HepG2 (cell line): ENCODE measurements around the gene PAIP1. TPM values are rescaled to one million over a fixed set of nuclear protein-coding genes. Genes with fewer than 3 reads are reported as not detected.

Source experiments
- ATAC-seq: fragments of 200-7000 bp; cut with Tn5 transposase; 3 replicates; pipeline ENCODE4 v1.9.1; 2020; ENCODE audit warnings: mild to moderate bottlenecking, moderate library complexity
- BruUV-seq: library from RNA; stranded (reverse); fragments of 400-500 nt; replicated peaks from 2 replicates; lab custom pipeline; 2021; lab: Mats Ljungman, UMichigan
- CTCF ChIA-PET: fragments of 300-600 bp; formaldehyde crosslinking; extraction: SDS; loops from one replicate; lab custom pipeline; 2021; ENCODE audit warnings: low total read pairs, inconsistent platforms, low intra/inter-chr PET ratio; lab: Yijun Ruan, JAX
- POLR2A ChIA-PET: fragments of 350-600 bp; sonication (Branson Sonifier 250); formaldehyde crosslinking; loops from one replicate; lab custom pipeline; 2020; ENCODE audit warnings: antibody characterized with exemption, inconsistent platforms; lab: Yijun Ruan, JAX
- DNase-seq: peaks from one replicate; pipeline ENCODE4 v3.0.0-alpha.2; 2015; ENCODE audit warnings: low spot score
- FAIRE-seq: peaks from 3 replicates; lab custom pipeline; 2011; peaks lifted over from hg19 to GRCh38; lab: Jason Lieb, UNC
- H2AFZ ChIP-seq: one replicate; pipeline ENCODE4 v1.6.1; 2011; ENCODE audit warnings: low read length, inconsistent platforms
- H3K27ac ChIP-seq: fragments of 300-600 bp; 3 replicates; pipeline ENCODE4 v1.8.0; 2011; ENCODE audit warnings: mixed run types, mild to moderate bottlenecking, mixed read lengths, low read length, inconsistent platforms; ENCODE audit not compliant: insufficient read depth; ENCODE audit errors: extremely low read length
- H3K27me3 ChIP-seq, 2 experiments: fragments of 200-600 bp in 1 of 2; 2 replicates in 1 of 2; 3 replicates in 1 of 2; pipeline versions ENCODE4 v1.6.0 to v1.8.0; 2011; ENCODE audit warnings: low read length in 2 of 2, mild to moderate bottlenecking in 2 of 2, moderate library complexity in 2 of 2, inconsistent platforms in 1 of 2; ENCODE audit not compliant: insufficient read depth in 2 of 2, control insufficient read depth in 1 of 2
- H3K36me3 ChIP-seq, 2 experiments: fragments of 200-600 bp in 1 of 2; replicated peaks in 1 of 2; 2 replicates in 1 of 2; 3 replicates in 1 of 2; pipeline versions ENCODE4 v1.5.1 to v1.8.0; 2011; ENCODE audit warnings: low read length in 2 of 2, inconsistent platforms in 1 of 2; ENCODE audit not compliant: insufficient read depth in 2 of 2, control insufficient read depth in 1 of 2
- H3K4me1 ChIP-seq: 2 replicates; pipeline ENCODE4 v1.5.1; 2012; ENCODE audit warnings: low read length, inconsistent platforms; ENCODE audit not compliant: insufficient read depth
- H3K4me2 ChIP-seq: 2 replicates; pipeline ENCODE4 v1.6.0; 2011; ENCODE audit warnings: low read depth, low read length, inconsistent platforms
- H3K4me3 ChIP-seq, 3 experiments: fragments of 200-600 bp in 1 of 3; sonication (generic), shearing (Covaris generic) in 1 of 3; replicated peaks in 1 of 3; 2 replicates each; pipeline ENCODE4 v1.5.1; 2011 to 2016; ENCODE audit warnings: low read length in 3 of 3, inconsistent platforms in 2 of 3, low read depth in 2 of 3, mild to moderate bottlenecking in 2 of 3, control low read depth in 1 of 3, mixed read lengths in 1 of 3; ENCODE audit not compliant: insufficient read depth in 1 of 3
- H3K79me2 ChIP-seq: one replicate; pipeline ENCODE4 v1.6.1; 2011; ENCODE audit warnings: low read length, inconsistent platforms; ENCODE audit not compliant: insufficient read depth
- H3K9ac ChIP-seq: 2 replicates; pipeline ENCODE4 v1.6.0; 2011; ENCODE audit warnings: mild to moderate bottlenecking, low read depth, low read length, inconsistent platforms; ENCODE audit not compliant: insufficient read depth
- H3K9me3 ChIP-seq: 2 replicates; pipeline ENCODE4 v1.5.1; 2012; ENCODE audit warnings: mild to moderate bottlenecking, low read length
- H4K20me1 ChIP-seq: 2 replicates; pipeline ENCODE4 v1.6.0; 2011; ENCODE audit warnings: inconsistent platforms, mild to moderate bottlenecking, low read length, moderate library complexity; ENCODE audit not compliant: insufficient read depth
- AGO2 ChIP-seq: fragments of 200-400 bp; formaldehyde crosslinking; optimal IDR thresholded peaks from 2 replicates; pipeline ENCODE3; 2017; ENCODE audit warnings: mild to moderate bottlenecking, low read depth, low read length, moderate library complexity
- CEBPG ChIP-seq: IDR thresholded peaks from 2 replicates; pipeline ENCODE4 v1.6.1; 2016
- ESRRA ChIP-seq: sonication (generic); formaldehyde crosslinking; IDR thresholded peaks from 2 replicates; pipeline ENCODE4 v1.5.1; 2020; ENCODE audit warnings: mild to moderate bottlenecking, low read depth, missing genetic modification reagents
- GTF2F1 ChIP-seq: fragments of 150-350 bp; IDR thresholded peaks from 2 replicates; pipeline ENCODE4 v1.6.1; 2014; ENCODE audit warnings: low read length
- POLR2A ChIP-seq, 2 experiments: IDR thresholded peaks; 2 replicates each; pipeline ENCODE4 v1.6.1; 2011; ENCODE audit warnings: low read depth in 2 of 2, low read length in 2 of 2, mild to moderate bottlenecking in 1 of 2, moderate library complexity in 1 of 2; ENCODE audit not compliant: insufficient read depth in 1 of 2
- SCMH1 ChIP-seq: sonication (generic); formaldehyde crosslinking; IDR thresholded peaks from 2 replicates; pipeline ENCODE4 v1.9.0; 2021; ENCODE audit warnings: missing genetic modification reagents, mild to moderate bottlenecking, borderline replicate concordance
- ZNF121 ChIP-seq: sonication (generic); formaldehyde crosslinking; IDR thresholded peaks from 2 replicates; pipeline ENCODE4 v1.5.0; 2020; ENCODE audit warnings: mild to moderate bottlenecking, missing genetic modification reagents
- ZNF292 ChIP-seq: sonication (generic); formaldehyde crosslinking; IDR thresholded peaks from 2 replicates; pipeline ENCODE4 v1.8.1; 2022; ENCODE audit warnings: mild to moderate bottlenecking, low read depth, missing genetic modification reagents, borderline replicate concordance
- ZNF616 ChIP-seq: sonication (generic); formaldehyde crosslinking; IDR thresholded peaks from 2 replicates; pipeline ENCODE4 v1.5.0; 2020; ENCODE audit warnings: low read depth, mild to moderate bottlenecking, missing genetic modification reagents
- ZNF660 ChIP-seq: sonication (generic); formaldehyde crosslinking; IDR thresholded peaks from 2 replicates; pipeline ENCODE4 v1.5.1; 2020; ENCODE audit warnings: mild to moderate bottlenecking, low read depth, missing genetic modification reagents, borderline replicate concordance
- WGBS: methylation state at CpG from one replicate; pipeline ENCODE4 v1.1.6; 2017; ENCODE audit warnings: low lambda C conversion rate; 5-methylcytosine and 5-hydroxymethylcytosine counted together
- in situ Hi-C: cut with HindIII; loops from 2 replicates; pipeline ENCODE4 v1.10.0; 2017; ENCODE audit warnings: low pct_unique_long_range_greater_than_20kb; ENCODE audit not compliant: extremely low pct_ligation_motif_present
- intact Hi-C: fragments of 100-400 bp; cut with micrococcal nuclease; formaldehyde crosslinking; loops from one replicate; pipeline ENCODE4 v1.10.0; 2022; ENCODE audit not compliant: unreplicated experiment
- polyA plus RNA-seq, 8 experiments: library from polyadenylated mRNA; depleted of rRNA in 3 of 8; stranded (reverse) in 7 of 8; unstranded in 1 of 8; fragments of >200 nt; fragmentation: Illumina TruSeq in 4 of 8; extraction: Trizol in 4 of 8; gene quantifications; 2 replicates each; pipeline versions ENCODE4 v1.2.1 to v1.2.3, GENCODE V29; 2011 to 2016; ENCODE audit warnings: low read depth in 4 of 8, missing spikeins in 1 of 8, mixed read lengths in 1 of 8; ENCODE audit not compliant: insufficient read depth in 1 of 8
- total RNA-seq, 5 experiments: library from RNA; depleted of rRNA; stranded (reverse); fragments of >200 nt; fragmentation: Illumina TruSeq; extraction: Trizol; gene quantifications; 2 replicates each; pipeline ENCODE4 v1.2.3, GENCODE V29; 2016; ENCODE audit warnings: low read depth in 1 of 5
- TF ChIP-seq, protein P1 (sequence below): sonication (generic); formaldehyde crosslinking; IDR thresholded peaks from 2 replicates; pipeline ENCODE4 v1.4.0; 2020; ENCODE audit warnings: missing genetic modification reagents, mild to moderate bottlenecking, borderline replicate concordance
- TF ChIP-seq, protein P2 (sequence below): IDR thresholded peaks from 2 replicates; pipeline ENCODE4 v1.6.1; 2016; ENCODE audit warnings: control low read depth
- TF ChIP-seq, protein P3 (sequence below): IDR thresholded peaks from 2 replicates; pipeline ENCODE4 v1.6.1; 2016; ENCODE audit warnings: missing genetic modification reagents, missing compliant biosample characterization

Gene PAIP1
- total and polyA plus RNA-seq, 2 of the 13 experiments (the other 11 are each of a cell fraction or from before 2014, with no cell fraction given) = 96.6 to 116 TPM

DNA sequence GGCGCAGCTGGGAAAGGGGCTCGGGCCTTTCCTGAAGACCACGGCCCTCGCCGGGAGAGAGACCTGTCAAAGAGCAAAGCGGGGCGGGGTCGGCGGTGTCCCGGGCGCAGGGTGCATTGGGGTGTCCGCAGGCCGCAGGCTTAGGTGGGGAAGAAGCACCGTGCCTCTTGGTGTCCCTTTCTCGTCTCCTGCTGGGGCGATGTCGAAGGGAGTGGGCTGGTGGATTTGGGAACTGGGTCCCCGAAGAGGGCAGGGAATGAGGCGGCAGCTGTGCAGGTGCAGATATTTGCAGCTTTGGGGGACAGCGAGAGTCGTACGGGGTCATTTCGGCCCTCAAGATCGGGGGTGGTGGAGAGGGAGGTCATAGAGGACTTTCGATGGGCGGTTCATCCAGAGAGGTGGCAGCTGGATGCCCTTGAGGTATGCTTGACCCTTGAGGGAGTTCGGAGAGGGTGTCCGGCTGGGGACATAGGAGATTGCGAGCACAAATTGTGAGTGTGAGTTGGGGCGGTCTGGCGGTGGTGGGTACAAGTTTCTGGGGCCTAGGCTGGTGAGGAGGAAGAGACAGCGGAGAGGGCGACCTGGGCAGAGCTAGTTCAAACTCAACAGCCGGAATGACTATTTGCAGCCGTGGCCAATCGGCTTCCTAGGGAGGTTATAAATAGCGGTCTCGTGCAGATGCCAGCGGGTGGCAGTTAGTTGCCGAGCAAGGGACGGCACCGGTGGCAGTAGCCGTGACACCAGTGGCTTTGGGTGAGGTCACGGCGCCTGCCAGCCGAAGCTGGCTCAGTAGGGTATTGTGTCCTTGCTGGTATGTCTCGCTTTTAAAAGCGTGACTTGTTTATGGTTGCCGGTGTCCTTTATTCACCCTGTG is 46.7 kb upstream of the PAIP1 start (continued):
- TF ChIP-seq AGO2 (peak; percentile 65), ZNF292 (CRISPR knock-in tag) (no peak)

DNA sequence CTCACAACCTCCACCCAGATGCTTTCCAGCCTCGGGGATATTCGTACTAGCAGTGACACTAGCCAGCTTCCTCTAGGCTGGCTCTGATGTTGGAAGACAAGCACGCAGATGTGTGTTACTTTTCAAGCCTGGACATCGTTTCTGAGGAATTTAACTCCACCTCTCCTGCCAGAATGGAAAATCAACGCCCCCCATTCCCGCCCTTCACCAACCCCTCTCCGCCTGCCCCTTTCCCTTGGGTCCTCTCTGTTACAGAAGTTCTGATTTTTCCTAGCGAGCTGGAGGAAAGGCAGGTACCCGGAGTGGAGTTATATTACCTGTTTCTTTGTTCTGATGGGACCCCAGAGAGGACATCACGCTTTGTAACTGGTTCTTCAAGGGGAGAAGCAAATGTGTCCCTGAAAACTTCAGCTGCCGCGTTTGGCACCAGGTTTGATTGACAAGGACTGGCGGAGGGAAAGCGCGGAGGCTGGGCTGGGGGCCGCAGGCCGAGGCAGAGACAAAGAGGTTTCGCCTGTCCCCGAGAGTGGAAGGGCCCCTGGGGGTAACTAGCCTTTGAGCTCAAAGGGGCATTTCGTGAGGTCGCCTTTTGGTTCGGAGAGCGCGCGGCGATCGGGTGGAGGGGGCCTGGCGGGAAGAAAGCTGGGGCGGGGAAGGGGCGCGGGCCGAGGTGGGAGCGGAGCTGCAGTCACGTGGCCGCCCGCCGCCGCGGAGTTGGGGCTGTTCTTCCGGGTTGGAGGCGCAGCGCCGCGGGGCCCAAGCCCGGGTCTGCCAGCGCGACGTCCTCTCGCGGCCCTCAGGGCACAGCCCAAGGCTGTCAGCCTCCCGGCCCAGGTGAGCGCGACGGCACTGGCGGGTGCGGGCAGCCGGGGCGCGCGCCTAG is 45.8 kb upstream of the PAIP1 start, which contains the start of gene NNT:
Gene NNT, plus strand, starts transcription at position 720 of the 883 bp plus-strand sequence. CDS start 6,016 bp downstream, outside the sequence.
- Histone ChIP-seq H3K79me2 (peaks cover 30% of the 10 kb centered on the region), H4K20me1 (no peaks in the 10 kb centered on the region), H3K9me3 (no peaks in the 10 kb centered on the region), H3K4me1 (peaks cover 47% of the 10 kb centered on the region), H3K4me2 (peak within 1 kb of the TSS; percentile 97), H3K27me3 (no peaks in the 10 kb centered on the region; a peak in 1 of 5 replicates), H3K27ac (peak within 1 kb of the TSS; percentile 84), H3K9ac (peak within 1 kb of the TSS; percentile 78), H2AFZ (peak within 1 kb of the TSS; percentile 69), H3K36me3 (no peaks in the 10 kb centered on the region), H3K4me3 (peak within 1 kb of the TSS; percentile 61 to 89 (median 80))
- no peak for FAIRE-seq
- in situ Hi-C loops (no loop called here), intact Hi-C loops (loop anchor here (1.0 kb wide), 1 partner anchor 46 kb away; no protein-coding TSS in a partner anchor)
- ChIA-PET POLR2A (interaction anchor here (0.7 to 1.7 kb wide), 8 partner anchors 13 to 481 kb away, joined by 3 to 8 read pairs (median 3); partner anchors contain the start of genes TMEM267 and ZNF131), CTCF (no interaction called here)
- TSS peak; percentile 72 for BruUV-seq
- 0% methylated on average over 14 of the region's 60 CpGs for WGBS
- peak; percentile 95 for ATAC-seq
- peak; percentile 61 for DNase-seq
- TF ChIP-seq ESRRA (CRISPR knock-in tag) (0 out of 2 replicates have a peak, but pooled peaks have one; percentile 23), POLR2A (IDR thresholded peaks at IDR 0.05; ENCODE audit: insufficient read depth in 1 of 2, low read depth in 2 of 2, low read length in 2 of 2) (peak; percentile 33 to 61; a peak in 3 of 4 replicates), CEBPG (CRISPR knock-in tag) (no peak), ZNF616 (CRISPR knock-in tag) (no peak), ZNF121 (CRISPR knock-in tag) (no peak), SCMH1 (CRISPR knock-in tag) (no peak), ZNF660 (CRISPR knock-in tag) (no peak), GTF2F1 (no peak)
- TF ChIP-seq, protein P1, sequence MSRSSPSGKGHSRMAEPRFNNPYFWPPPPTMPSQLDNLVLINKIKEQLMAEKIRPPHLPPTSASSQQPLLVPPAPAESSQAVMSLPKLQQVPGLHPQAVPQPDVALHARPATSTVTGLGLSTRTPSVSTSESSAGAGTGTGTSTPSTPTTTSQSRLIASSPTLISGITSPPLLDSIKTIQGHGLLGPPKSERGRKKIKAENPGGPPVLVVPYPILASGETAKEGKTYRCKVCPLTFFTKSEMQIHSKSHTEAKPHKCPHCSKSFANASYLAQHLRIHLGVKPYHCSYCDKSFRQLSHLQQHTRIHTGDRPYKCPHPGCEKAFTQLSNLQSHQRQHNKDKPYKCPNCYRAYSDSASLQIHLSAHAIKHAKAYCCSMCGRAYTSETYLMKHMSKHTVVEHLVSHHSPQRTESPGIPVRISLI (CRISPR knock-in tag) = no peak
- TF ChIP-seq, protein P2, sequence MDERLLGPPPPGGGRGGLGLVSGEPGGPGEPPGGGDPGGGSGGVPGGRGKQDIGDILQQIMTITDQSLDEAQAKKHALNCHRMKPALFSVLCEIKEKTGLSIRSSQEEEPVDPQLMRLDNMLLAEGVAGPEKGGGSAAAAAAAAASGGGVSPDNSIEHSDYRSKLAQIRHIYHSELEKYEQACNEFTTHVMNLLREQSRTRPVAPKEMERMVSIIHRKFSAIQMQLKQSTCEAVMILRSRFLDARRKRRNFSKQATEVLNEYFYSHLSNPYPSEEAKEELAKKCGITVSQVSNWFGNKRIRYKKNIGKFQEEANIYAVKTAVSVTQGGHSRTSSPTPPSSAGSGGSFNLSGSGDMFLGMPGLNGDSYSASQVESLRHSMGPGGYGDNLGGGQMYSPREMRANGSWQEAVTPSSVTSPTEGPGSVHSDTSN = peak; percentile 76
- TF ChIP-seq, protein P3, sequence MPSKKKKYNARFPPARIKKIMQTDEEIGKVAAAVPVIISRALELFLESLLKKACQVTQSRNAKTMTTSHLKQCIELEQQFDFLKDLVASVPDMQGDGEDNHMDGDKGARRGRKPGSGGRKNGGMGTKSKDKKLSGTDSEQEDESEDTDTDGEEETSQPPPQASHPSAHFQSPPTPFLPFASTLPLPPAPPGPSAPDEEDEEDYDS (CRISPR knock-in tag) = 0 out of 2 replicates have a peak, but pooled peaks have one; percentile 29
